A204.1 (cell line): ENCODE data around the gene ZIM2.

Experiments used
- FAIRE-seq: peaks from 2 replicates; lab custom pipeline; 2012; peaks lifted over from hg19 to GRCh38; lab: Jason Lieb, UNC

ZIM2 gene

DNA sequence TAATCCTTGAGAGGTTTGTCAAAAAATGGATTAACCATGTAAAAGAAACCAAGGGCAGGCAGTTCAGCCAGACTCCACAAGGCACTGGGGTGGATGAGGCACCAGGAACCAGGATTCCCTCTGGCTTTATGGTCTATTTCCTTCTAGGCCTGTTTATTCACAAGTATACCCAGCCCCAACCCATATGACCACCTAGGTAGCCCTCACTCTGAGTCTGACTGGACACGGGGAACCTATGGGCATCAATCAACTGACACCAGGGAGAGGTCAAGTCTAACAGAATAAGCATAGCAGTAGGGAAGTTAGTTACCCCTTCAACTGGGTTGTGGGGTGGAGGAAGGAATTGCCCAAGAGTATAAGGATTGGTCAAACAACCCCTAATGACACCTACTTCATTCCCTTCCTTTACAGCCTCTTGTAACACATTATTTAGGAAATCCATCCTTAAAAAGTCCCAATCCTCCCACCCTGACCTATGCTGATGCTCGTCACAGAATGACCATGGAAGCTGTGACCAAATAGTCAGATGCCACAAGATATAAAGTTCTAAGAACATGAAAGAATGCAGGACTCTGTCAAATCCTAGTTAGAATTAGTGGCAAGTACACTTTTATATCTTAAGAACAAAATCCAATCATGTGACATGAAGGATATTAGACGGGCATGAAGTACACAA is 31.7 kb downstream of the ZIM2 start:
- no peak for FAIRE-seq

DNA sequence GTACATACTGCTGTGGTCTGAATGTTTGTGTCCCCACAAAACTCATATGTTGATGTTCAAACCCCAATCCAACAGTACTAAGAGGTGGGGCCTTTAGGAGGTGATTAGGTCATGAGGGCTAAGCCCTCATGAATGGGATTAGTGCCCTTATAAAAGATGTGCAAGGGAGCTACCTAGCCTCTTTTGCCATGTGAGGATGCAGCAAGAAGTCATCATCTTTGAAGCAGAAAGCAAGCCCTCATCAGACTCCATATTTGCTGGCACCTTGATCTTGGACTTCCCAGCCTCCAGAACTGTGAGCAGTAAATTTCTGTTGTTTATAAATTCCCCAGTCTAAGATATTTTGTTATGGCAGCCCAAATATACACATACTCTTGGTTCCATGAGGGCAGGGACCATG is 33.9 kb downstream of the ZIM2 start:
- no peak for FAIRE-seq

DNA sequence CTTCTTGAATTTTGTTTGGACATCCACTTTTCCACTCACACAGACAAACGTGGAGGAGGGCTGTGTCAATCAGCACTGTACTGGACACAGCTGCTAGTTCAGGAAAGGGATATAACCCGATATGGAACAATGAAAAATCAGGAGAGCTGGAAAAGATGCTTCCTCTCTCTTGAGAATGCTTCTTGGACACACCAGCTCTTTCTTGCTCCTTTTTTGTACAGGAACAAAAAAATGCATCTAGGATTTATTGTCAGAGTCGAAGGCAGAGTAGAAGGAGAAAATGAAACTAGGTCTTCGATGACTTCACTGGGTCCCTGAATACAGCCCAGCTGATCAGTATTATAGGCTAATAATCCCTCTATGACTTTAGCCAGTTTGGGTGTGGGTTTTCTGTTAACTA is 62.2 kb downstream of the ZIM2 start:
- FAIRE-seq: no peak

DNA sequence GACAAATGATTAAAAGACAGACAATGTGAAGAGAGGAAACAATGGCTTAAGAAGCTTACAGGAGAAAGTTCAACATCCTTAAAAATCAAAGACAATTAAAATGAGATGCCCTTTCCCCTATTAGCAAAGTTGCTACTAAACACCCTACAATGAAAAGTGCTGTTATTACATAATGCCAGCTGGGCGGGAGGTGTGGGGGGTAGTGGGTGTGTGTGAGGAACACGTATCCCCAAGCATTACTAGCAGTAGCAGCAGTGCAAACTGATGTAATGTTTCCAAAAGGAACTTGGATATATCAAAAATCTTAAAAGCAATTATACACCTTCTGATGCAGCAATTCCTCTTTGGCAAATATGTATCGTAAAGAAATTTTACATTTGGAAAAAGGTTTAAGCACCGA is 70.9 kb downstream of the ZIM2 start:
- no peak for FAIRE-seq

DNA sequence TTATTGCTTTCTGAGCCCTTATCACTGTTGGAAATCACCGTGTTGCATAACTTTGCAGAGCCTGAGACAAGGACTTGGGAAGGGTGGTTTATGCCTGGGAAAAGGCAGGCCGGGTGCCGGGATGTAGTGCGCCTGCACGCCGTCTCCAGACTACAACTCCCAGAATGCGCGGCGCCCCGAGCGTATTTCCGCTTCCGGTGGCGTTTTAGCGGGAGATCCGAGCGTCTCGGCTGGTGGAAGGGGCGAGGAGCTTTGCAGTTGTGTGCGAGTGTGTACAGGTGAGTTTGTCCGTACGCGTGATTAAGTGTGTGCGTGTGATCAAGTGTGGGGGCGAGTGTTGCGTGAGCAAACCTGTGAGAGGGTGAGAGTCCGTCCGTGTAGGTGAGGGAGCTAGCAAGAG is 75.4 kb downstream of the ZIM2 start:
- FAIRE-seq: no peak

DNA sequence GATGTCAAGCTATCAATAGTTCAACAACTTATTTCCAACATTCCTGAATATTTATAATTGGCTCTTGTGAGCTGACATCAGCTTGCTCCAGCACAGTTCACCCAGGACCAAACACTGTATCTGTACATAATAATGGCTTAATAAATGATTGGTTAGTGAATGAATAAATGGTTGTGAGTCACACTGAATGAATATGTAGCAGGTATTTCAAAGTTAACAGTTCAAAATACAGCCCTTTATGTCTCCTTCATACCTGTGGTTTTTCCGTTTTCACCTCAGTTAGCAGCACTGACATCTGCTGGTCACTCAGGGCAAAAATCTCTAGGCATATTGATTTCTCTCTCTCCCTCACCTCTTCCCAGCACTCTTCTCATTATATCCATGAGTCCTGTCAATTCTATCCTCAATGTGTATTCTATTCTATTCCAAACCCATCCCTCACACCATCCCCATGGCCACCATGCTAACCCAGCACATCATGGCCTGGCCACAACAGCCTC is 76.3 kb downstream of the ZIM2 start:
- FAIRE-seq: no peak

DNA sequence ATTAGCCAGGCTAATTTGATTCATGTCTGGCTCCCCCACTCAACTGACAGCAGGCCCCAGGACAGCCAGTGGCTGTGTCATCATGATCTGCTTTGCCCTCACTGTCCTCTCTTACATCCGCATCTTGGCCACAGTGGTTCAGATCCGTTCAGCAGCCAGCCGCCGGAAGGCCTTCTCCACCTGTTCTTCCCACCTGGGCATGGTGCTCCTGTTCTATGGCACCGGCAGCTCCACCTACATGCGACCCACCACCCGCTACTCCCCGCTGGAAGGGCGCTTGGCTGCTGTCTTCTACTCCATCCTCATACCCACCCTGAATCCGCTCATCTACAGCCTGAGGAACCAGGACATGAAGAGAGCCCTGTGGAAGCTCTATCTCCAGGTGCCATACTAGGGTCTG is 79.7 kb downstream of the ZIM2 start:
- no peak for FAIRE-seq

DNA sequence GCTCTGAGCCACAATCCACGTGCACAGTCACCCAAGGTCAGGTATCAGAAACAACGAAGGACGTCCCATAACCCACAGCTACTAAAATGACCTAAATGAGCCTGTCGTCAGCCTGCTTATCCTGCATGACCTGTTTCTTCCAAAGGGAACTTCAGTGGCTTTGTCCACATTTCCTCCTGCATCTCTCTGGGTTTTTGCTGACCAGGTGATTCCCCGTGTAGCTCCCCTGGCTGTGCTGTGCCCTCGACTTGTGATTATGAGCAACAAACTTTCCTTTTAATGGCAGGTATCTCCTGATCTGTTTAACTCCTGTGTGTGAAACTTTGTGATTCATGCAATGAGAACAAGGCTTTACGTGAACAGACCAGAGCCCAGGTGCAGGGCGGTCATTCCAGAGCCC is 81.0 kb downstream of the ZIM2 start:
- FAIRE-seq: no peak

DNA sequence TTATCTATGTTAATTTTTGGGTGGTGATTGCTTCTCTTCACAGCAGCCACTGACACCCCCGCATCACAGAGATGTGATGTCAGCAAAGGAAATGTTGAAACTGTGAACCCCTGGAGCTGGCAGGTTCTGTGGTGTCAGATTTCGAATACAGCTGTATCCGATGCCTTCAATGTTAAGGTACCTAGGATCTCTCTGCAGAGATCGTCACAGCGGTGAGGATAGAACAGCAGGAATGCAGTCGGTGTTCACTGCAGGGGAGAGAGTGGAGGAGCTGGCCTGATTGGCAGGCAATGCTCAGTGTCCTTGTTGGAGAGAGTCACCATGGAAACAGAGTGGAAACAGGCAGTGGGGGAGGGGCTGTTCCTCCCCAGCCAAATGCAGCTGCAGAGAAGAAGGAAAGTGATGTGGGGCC is 89.4 kb downstream of the ZIM2 start:
- no peak for FAIRE-seq

DNA sequence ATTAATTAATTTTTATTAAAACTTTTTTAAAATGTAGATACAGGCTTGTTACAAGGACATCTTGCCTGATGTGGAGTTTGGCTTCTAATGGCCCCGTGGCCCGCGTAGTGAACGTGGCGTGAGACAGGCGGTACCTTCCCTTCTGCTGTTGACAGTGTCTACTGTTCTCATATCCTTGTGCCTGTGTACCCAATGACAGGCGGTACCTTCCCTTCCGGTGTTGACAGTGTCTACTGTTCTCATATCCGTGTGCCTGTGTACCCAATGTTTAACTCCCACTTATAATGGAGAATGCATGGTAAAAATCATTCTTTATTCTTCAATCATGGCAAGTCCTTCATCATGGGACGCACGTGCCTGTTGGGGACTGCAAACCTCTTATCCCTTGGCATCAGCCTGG is 89.9 kb downstream of the ZIM2 start:
- FAIRE-seq: no peak

DNA sequence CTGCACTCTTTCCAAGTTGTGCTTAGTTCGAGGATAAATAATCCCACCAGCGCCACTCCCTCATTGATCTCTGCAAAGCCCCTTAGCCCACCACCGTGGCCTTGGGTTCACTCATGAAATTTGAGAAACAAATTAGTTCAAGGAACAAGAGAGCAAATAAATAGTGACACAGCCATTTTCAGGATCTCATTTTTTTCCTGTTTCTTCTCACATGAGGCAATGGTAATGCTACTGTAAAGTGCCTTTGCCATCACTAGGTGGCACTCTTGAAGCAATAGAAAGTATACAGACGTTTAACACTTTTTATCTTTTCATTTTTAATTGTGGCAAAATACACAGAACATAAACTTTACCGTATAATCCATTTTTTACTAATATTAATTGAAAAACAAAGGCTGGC is 92.1 kb downstream of the ZIM2 start:
- peak; percentile 98 for FAIRE-seq

DNA sequence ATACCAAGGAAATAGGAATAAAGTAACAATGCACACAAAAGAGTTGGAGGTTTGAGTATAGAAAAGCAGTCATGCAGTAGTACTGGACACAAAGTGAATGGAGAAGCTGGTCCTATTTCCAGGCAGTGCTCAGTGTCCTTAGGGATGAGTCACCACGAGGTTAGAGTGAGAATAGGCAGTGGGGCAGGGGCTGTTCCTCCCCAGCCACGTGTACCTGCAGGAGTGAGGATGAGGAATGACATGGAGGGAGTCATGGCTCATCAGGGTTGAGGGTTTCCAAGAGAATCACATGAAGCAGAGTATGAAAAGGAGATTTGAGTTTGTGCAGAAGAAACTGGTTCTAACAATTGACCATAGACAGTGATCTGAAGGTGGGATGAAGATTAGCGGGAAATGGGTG is 94.2 kb downstream of the ZIM2 start:
- no peak for FAIRE-seq

DNA sequence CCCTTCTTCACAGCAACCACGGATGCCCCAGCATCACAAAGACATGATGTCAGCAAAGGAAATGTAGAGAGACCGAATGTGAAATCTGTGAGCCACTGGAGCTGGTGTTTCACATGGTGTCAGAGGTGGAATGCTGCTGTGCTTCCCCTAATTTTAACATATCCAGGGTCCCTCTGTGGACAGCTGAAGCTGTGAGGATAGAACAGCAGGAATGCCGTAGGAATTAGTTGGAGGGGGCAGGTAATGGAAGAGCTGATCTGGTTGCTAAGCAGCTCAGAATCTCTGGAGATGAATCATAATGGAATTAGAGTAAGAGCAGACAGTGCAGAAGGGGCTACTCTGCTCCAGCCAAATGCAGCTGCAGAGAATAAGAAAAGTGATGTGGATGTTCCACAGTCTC is 100.0 kb downstream of the ZIM2 start:
- FAIRE-seq: no peak

DNA sequence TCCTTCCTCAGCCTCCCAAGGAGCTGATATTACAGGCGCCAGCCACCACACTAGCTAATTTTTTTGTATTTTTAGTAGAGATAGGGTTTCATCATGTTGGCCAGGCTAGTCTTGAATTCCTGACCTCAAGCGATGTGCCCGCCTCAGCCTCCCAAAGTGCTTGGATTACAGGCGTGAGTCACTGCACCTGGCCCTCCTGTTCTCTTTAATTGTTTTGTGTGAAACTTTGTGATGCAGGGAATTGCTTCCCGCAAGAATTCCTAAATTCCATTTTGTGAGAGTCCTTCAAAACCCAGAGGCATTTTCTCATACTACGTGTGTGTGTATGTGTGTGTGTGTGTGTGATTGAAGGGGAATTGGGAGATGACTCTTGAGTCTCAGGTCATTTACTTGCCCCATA is 104.0 kb downstream of the ZIM2 start:
- no peak for FAIRE-seq

DNA sequence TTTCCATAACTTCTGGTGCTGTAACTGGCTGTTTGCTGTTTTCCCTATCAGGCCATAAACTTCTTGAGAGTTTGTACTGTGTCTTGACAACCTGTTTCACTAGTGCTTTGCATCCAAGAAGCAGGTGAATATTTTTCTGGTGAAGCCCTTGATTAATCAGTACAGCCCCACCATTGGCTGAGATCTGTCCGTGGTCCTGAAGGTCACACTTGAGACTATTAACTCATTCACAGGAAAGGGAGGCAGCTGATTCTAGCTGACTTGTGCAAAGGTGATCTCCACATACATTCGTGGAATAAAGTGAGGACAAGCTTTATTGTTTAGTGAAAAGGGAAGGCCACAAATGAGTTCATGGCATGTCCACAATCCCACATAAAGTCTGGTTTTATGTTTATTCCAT is 107.5 kb downstream of the ZIM2 start:
- no peak for FAIRE-seq

DNA sequence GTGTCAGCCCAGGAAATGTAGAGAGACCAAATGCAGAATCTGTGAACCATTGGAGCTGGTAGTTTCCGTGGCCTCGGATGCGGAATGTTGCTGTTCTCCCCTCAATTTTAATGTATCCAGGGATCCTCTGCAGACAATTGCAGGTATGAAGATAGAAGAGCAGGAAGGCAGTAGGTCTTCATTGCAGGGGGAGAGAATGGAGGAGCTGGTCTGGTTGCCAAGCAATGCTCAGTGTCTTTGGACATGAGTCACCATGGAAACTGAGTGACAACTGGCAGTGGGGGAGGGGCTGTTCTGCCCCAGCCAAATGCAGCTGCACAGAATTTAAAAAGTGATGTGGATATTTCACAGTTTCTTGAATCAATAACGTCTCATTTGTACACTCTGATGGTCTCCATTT is 112.8 kb downstream of the ZIM2 start:
- no peak for FAIRE-seq

DNA sequence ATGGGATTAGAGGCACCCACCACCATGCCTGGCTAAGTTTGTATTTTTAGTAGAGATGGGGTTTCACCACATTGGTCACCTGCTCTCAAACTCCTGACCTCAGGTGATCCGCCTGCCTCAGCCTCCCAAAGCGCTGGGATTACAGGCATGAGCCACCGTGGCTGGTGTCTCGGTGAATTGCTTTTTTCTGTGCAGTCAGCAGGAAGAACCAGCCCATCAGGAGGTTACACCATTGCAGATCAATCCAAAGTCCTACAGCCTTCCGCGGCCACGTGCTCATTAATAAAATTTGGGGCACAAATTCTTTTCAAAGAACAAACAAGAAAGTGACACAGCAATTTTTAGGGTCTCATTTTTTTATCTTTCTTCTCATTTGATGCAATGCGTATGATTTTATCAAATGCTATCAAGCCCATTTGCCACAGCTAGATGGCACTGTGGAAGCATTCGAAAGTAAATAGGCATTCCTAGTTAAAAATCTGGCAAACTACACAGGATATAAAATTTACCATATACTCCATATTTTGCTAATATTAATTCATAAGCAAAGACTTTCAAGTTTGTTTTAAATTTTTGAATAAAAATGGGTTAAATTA is 114.6 kb downstream of the ZIM2 start:
- FAIRE-seq: peak; percentile 97
